ENCODE data around the gene SLC22A2.

Gene SLC22A2

DNA sequence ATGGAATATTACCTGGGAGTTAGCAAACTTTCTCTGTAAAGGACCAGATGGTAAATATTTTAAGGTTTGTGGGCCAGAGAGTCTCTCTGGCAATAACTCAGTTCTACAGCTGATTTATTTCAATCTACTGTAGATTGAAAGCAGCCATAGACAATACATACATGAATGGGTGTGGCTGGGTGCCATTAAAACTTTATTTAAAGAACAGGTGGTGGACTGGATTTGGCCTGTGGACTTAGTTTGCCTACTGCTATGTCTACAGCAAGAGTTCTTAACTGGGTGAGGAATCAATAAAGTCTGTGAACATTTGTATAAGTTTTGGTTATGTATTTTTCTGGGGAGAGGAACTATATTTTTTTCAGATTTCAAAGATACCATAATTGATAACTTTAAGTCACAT, 55.1 kb downstream of the SLC22A2 start:
- DNase-seq, result no peak

DNA sequence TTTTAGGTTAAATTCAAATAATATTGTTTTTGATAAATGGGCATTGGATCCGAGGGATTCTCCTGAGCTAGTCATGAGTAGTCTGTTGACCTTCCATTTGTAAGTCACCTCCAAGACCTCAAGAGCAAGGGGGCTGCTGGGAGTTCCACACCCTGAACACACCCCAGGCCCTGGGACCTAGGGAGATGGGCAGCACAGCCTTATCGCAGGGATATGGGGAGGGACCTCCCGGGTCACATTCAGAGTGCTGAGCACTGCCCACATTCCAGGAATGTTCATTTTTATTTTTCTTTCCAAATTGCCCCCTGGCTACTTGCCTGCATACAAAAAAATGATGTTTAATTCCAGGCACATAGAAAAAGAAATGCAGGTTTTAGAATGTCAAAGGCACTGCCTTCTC, 55.5 kb downstream of the SLC22A2 start:
- no peak for DNase-seq

DNA sequence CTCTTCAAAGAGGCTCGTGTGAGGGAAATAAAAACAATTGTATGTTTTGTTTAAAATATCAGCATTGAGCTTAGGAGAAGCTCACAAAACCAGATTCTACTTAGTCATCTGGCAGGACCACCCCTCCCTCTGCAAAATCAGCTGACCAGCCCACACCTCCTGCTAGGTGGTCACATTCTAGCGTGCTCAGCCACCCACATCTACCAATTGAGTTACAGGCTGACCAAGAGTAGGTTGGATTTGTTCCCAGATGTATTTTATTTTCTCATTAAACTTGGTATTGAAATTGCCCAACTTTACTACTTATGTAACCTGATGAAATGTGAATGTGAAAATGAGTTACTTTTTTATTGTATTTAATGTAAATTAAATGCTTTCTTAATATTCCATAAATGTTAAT, 56.2 kb downstream of the SLC22A2 start:
- no peak for DNase-seq

DNA sequence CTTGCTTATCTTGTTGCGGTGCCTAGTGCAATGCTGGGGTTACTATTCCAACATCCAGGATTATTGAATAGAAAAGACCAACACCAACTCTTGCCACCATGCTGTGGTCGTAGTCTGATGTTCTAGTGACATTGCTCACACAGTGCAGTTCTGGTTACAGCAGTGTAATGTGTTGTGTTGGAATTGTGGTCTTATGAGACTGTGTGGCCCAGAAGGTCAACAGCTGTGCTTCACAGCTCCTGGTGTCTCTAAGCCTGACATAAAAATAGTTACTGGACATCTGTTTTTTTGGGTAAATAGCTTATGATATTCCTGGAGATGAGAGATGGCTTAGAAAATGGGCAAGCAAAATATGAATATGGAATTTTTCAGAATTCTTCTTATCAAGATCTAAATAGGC, 57.6 kb downstream of the SLC22A2 start:
- no peak for DNase-seq

DNA sequence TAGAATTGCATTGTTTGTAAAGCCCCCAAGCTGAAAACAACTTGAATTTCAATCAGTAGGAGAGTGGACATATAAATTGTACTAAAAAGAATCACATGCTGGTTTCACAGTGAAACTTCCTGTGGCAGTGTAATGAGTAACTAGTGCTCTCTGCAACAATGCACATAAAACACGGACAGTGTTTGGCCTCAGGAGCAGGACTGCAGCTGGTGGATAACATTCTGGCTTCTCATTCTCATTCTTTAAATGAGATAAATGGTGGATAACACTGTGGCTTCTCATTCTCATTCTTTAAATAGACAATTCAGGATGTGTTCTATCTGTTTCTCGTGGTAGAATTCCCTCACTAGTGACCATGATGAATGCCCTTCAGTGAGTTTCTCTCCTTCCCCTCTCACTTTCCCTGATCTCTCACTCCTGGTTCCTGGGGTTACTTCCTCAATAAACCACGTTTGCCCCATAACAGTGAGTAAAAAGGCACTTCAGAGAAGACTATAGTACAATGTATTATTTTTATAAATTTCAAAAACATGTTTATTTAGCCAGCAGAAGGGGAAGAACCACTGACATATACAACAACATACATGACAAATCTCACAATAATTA, 59.9 kb downstream of the SLC22A2 start:
- DNase-seq, result no peak

DNA sequence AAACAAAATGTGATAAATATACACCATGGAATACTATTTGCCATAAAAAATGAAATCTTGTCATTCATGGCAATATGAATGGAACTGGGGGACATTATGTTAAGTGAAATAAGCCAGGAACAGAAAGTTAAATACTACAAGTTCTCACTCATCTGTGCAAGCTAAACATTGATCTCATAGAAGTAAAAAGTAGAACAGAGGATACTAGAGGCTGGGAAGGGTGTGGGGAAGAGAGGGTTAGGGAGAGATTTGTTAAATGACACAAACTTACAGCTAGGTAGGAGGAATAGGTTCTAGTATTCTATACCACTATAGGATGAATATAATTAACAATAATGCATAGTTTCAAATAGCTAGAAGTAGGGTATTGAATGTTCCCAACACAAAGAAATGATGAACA, 61.0 kb downstream of the SLC22A2 start:
- DNase-seq, result no peak

DNA sequence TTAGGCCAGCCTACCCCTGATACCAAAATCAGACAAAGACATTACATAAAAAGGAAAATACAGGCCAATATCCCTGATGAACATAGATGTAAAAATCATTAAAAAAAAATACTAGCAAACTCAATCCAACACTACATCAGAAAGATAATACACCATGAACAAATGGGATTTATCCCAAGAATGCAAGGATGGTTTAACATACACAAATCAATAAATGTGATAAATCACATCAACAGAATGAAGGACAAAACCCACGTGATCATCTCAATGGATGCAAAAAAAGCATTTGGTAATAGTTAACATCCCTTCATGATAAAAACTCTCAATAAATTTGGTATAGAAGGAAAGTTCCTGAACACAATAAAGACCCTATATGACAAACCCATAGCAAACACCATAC, 63.8 kb downstream of the SLC22A2 start:
- DNase-seq, result no peak

DNA sequence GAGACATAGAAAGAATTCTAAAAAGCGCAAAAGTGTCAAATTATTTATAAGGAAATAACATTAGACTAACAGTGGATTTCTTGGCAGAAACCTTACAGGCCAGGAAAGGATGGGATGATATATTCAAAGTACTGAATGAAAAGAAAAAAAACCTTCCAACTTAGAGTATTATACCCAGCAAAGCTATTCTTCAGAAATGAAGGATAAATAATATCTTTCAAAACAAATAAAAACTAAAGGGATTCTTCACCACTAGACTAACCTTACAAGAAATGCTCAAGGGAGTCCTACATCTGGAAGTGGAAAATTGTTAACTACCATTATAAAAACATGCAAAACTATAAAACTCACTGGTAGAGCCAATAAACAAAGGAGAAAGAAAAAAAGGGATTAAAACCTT, 65.8 kb downstream of the SLC22A2 start:
- no peak for DNase-seq

DNA sequence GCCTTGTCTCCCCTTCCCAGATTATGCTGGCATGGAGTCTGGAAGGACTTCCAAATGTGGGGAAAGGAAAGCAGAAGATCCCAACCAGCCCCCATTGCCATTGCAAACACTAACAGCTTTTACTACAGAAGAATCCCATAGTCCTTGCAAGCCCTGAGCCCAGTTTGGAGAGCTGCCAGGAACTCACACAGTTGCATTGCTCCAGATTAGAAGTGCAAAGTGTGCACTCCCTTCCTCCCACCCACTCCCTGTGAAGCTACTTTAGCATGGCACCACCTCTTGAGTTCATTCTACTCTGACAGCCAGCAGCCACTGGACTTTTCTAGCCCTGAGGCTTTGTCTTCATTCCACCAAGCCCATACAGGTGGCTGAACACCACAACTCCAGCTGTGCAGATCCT, 67.6 kb downstream of the SLC22A2 start:
- DNase-seq, result no peak

DNA sequence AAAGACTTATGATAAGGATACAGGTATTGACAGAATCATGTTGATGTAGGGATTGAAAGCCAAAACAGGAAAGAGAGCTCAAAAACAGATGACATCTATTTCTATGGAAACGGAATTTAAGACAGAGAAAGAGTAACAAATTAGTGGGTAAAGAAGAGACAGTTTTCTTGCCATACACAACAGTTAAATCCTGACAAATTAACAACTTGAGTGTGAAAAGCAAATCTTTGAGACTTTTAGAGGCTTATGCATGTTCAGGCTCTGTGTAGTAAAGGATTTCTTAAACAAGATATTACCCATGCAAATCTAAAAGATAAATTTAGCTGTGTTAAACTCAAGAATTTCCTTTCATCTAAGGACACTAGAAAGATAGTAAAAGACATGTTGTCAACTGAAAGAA, 68.5 kb downstream of the SLC22A2 start:
- DNase-seq, result no peak

DNA sequence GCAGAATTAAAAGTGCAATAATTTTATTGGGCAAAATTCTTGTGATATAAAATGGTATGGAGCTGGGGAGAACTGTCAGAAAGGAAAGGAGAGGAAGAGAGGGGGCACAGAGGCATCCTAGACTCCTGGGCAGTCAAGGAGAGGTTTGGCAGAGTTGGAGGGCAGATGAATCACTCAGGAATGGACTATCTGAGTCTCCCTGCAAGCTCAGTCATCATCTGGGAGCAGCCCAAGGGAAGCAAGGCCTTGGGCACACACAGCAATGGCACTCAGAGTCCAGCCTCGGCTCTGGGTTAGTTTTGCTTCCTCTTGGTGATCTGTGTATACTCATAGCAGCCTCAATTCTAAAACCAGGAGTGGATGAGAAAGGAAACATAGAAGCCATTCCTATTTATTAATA, 69.8 kb downstream of the SLC22A2 start:
- no peak for DNase-seq

DNA sequence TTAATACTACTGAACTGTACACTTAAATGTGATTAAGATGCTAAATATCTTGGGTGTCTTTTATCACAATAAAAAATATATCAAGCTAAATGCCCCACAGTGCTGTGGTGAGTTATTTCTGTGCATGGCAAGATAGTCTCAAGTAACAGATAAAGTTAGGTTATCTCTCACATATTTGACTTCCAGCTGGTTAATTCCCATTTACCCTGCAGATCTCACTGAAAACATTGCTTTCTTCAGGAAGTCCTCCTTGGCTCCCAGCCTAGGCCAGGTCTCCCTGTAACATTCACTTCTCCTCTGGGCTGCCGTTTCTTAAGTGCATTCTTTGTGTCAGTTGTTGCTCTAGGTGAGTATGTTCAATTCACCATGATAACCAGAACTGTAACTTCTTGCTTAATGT, 77.9 kb downstream of the SLC22A2 start:
- DNase-seq, result no peak

DNA sequence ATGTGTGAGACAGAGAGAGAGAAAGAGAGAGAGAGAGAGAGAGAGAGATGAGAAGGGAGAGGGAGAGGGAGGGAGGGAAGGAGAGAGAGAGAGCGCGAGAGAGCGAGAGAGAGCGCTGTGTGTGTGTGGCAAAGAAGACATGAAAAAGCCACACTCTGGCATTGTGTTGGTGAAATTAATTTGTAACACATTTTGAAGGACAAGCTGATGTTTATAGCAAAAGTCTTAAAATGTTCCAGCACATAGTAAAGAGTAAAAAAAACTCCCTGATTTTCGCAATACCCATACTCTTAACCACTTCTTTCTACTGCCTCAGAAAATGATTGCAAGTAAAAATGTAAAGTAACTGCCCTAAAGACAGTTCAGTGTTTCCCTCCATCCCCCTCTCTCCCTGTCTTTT, 80.3 kb downstream of the SLC22A2 start:
- no peak for DNase-seq

DNA sequence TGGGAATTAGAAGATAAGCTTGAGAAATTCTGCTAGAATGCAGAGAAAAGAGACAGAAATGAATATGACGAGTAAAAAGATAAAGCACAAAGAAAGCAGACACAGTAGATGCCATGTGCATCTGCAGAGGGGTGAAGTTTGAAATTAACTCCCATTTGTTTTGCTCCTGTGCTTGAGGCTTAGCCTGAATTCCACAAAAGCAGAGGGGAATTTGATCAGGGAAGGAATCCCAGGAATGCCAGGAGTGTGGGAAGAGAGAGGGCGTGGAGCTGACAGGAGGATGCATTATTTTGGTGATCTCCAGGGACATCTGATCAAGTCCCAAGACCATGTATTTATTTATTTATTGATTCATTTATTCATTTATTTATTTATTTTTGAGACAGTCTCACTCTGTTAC, 81.4 kb downstream of the SLC22A2 start:
- DNase-seq, result no peak

DNA sequence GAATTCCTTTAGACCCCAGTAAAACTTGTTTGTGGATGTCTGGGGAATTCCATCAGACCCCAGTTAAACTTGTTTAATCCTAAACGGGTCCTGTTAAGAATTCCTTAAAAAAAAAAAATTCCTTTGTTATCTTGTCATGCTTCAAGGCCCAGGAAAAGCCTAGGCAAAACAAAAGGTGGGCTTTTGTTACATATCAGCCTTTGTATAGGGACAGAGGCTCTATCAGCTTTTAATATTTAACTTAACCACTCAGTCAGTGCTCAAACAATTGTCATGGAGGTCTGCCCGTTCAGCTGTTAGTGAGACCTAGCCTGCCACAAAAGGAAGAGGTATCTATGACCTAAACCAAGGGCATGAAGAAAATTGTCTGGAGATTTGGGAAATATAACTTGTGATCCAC, 83.9 kb downstream of the SLC22A2 start:
- DNase-seq, result no peak

DNA sequence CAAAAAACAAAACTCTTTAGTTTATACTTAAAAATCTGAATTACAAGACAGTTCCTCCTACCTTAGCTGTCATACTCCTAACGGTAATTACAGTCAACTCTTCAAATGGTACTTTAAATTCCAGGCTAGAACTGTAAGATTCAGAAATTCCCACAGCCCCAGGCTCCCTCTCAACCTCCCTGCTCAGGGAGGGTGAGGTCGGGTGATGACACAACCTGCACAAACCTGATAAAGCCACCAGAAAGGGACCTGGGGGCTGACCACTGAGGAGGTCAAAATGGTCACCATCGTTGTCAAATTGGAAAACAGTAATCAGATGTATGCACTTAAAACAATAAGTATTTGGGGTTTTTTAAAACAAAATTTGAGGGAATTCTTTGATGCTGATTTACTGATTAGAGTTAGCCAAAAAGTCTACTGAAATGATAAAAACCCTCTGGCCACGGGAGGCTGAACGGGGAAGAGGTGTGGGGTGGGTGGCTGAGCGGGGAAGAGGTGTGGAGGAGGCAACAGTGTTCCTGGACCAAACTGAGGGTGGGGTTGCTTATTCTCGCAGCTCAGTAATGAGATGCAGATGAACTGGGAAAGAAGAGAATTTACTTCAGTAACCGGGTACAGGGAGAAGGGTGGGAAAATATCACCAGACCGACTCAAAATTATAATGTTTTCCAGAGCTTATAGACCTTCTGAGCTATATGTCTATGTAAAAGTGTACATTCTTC, 84.7 kb downstream of the SLC22A2 start:
- no peak for DNase-seq

DNA sequence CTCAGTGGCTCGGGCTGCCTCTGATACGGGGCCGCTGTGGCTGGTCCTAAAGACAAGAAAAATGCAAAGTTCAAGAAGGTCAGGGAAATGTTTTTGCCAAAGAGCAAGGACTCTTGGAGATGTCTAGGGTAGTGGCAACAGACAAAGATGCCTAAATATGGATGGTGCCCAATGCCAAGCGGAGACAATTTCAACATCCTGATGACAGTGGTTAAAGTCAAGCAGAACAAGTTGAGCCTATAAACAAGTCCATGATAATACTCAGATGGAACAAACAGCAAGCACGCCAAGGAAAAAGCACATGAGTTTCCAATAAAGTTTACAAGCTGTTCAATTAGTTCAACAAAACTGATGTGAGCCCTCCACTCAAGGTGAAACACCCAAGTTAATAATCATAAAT, 85.9 kb downstream of the SLC22A2 start:
- DNase-seq, result no peak

DNA sequence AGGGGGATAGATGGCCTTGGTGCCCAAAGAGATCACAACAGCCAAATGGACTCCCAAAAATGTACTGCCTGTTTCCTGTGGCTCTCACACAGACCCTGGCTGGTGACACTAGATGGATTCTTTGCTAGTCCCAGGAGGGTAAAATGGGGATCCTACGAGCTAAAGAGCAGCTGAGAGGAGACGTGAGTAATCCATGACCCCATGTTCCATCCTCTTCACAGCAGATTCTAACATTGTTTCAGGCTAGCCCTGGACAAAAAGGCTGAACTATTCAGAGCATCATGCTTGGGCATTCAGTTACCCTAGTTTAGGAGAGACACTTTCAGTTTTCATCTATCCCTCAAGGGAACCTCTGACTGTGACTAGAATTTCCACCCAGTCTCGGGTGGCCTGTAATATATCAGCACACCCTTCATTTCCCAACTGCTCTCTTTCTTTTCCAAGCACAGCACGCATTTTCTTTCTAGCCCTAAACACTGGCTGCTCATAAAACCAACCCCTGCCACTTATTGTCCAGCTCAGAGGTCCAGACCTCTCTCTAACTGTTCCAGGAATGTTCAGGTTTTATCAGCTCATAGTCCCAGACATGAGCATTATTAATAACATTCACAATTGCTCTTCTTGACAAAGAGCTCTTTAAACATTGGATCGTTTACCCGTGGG, 88.5 kb downstream of the SLC22A2 start:
- DNase-seq, result no peak

DNA sequence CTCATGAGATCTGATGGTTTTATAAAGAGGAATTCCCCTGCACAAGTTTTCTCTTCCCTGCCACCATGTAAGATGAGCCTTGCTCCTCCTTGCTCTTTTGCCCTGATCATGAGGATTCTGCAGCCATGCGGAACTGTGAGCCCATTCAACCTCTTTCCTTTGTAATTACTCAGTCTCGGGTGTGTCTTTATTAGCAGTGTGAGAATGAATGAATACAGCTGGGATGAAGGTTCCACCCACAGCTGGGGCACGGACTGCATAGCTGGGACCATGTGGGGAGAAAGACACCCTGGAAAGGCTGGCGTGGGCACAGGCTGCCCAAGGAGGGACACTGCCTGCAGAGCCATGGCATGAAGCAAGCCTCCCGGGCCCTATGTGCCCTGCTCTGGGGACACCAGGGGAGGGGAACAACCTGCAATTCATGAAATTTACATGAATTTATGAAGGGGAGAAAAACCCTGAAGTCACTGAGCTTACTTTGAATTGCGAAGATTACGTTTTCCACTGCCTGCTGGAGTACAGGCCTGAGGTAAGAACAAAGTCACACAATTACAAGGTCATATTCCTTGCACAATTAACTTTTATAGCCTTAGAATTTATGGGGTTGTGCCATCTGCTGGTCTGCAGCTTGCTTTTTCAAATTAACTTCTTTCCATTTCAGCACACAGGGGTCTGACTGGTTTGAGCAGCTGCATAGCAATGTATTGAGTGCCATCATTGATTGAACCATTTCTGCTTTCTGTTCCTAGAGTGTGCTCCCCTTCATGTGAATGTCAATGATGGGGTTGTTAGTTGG, 90.8 kb downstream of the SLC22A2 start:
- no peak for DNase-seq
